ENCODE results near the gene ELOVL3.

Gene ELOVL3

DNA sequence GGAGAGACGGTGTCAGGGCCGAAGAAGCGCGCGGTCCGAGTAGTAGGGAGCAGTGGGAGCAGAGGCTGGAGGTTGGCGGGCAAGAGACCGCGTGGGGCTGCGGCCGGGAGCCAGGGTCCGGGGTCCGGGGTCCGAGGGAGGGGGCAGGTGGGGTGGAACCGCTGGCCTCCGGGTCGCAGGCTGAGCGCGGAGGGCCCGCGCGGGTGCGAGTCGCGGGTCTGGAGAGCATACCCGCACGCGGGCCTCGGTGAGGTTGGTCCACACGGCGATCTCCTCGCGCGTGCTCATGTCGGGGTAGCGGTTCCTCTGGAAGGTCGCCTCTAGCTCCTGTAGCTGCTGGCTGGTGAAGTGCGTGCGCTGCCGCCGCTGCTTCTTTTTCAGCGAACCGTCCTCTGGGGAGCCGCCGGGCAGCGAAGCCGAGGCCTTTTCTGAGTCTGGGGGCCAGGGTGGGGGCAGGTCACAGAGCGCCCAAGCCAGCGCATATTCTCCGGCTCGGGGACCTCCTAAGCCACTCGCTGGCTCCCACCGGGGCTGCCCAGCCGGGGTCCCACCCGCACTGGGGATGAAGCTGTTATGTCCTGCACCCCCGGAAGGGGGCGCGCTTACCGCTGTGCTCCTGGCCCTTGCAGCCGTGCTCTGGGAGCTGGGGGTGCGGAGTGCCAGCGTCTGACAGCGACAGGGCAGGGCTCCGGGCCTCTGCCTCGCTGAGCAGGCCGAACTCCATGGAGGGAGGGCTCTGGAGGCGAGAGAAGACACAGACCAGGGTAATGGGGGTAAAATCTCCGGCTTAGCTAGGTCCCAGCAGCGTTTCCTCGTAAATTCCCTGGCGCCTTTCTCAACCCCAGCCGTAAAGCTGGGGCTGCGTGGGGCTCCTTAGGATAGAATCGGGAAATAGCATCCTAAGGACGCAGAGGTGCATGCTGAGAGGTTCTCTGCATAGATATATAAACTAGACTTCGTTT, 5.5 kb downstream of the ELOVL3 start:
- peak; percentile 66 for TF ChIP-seq CTCF (IDR thresholded peaks at IDR 0.05)

DNA sequence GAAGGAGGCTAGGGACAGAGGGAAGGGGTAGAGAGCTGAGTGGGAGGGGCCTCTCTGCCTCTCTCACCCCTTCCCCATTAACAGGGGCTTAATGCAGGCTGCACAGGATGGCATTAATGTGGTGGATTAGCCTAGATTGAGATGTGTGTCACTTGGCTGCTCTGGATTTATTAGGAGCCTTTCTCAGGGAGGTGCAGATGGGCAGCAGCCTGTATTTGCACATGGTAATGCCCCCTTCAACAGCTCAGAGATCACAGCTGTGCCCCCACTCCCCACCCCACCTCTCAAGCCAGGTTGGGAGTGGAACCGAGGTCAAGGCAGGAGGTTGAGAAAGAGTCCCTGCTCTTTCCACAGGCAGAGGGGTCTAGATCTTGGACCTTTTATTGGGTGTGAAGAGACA, 7.9 kb downstream of the ELOVL3 start:
- TF ChIP-seq CTCF (IDR thresholded peaks at IDR 0.05): no peak

- TF ChIP-seq CTCF (IDR thresholded peaks at IDR 0.05): no peak
These were observed 8.9 kb downstream of the ELOVL3 start for GRCh38 chr10:102234888-102235597.

- TF ChIP-seq CTCF (IDR thresholded peaks at IDR 0.05): no peak
These were observed 9.5 kb downstream of the ELOVL3 start for GRCh38 chr10:102235598-102235920.

- no peak for TF ChIP-seq CTCF (IDR thresholded peaks at IDR 0.05)
These were observed 9.9 kb downstream of the ELOVL3 start for GRCh38 chr10:102236006-102236405.

DNA sequence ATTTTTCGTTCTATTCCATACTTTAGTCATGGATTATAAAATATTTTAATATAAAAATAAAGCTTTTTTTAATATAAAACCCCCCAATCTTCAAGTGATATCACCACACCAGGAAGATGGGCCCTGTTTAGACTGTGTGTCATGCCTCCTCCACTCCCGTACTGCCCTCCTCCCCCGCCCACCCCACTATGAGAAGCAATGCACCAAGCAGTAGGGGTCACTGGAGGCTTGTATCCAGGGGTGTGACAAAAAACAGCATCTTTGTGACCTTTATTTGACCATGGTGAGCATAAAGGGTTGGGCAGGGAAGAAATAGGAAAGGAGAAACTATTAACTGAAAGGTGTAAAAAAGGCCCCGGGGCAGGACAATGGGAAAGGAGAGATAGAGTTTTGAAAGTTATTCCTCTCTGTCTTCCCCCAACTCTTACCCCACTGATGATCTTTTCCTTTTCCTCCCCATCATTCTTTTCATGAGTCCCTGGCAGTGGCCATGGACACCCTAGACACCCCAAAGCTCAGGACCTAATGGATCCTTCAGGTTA, 11.7 kb downstream of the ELOVL3 start:
- TF ChIP-seq CTCF (IDR thresholded peaks at IDR 0.05): no peak

GRCh38 chr10:102240467-102241031, 14.4 kb downstream of the ELOVL3 start:
- TF ChIP-seq CTCF (IDR thresholded peaks at IDR 0.05): no peak
